HG03196 (cell line): ENCODE results near the gene APBA1.
"Not testable (repeated sequence)": the region's sequence is repeated elsewhere in the genome, so short reads cannot be mapped to it uniquely, and the experiment has no call there.

Source experiments
- ATAC-seq: cut with Tn5 transposase; IDR thresholded peaks from one replicate; pipeline ENCODE4 v1.9.1; 2021; ENCODE audit not compliant: unreplicated experiment

Gene APBA1

GRCh38 chr9:69452110-69452782, 219.9 kb downstream of the APBA1 start:
- ATAC-seq: no peak

GRCh38 chr9:69446496-69446895, 225.7 kb downstream of the APBA1 start:
- ATAC-seq: no peak

DNA sequence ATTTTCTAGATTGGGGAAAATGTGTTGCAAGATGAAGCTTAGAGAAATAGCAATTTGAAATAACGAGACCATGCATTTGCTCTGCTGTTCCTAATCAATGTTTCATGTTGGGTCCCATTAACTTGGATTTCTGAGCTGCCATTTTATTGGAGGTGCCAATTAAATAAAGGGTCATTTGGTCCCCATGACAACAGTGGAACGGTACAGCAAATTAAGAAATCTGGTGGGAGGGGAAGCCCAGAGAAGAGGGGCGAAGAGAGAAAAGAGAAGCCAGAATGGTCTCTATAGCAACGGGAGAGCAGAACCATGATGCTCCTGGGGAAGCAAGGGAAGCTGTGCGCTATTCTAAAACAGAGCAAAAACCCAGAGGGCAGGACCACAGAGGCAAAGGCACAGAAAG, 226.9 kb downstream of the APBA1 start:
- ATAC-seq: no peak

- ATAC-seq: no peak
These were observed 227.4 kb downstream of the APBA1 start for GRCh38 chr9:69444791-69445190.

- ATAC-seq: no peak
These were observed 228.2 kb downstream of the APBA1 start for GRCh38 chr9:69444021-69444420.

GRCh38 chr9:69443178-69443577, 229.0 kb downstream of the APBA1 start:
- no peak for ATAC-seq

DNA sequence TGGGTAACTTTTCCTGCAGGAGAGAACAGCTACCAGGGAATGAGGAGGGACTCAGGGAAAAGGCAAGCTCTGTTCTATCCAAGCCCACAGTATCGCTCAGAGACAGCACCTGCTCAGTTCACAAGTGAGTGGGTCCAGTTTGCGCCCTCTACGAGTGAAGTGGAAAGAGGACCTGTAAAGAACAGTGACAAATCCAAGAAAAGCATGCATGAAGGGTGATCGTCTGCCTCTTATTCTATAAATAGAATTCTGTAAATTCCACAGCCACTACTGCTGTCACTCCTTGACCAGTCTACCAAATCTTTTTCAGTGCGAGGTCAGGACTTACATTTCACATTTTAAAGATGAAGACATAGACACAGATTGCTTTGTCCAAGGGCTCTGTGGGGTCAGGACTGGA, 229.7 kb downstream of the APBA1 start:
- no peak for ATAC-seq

DNA sequence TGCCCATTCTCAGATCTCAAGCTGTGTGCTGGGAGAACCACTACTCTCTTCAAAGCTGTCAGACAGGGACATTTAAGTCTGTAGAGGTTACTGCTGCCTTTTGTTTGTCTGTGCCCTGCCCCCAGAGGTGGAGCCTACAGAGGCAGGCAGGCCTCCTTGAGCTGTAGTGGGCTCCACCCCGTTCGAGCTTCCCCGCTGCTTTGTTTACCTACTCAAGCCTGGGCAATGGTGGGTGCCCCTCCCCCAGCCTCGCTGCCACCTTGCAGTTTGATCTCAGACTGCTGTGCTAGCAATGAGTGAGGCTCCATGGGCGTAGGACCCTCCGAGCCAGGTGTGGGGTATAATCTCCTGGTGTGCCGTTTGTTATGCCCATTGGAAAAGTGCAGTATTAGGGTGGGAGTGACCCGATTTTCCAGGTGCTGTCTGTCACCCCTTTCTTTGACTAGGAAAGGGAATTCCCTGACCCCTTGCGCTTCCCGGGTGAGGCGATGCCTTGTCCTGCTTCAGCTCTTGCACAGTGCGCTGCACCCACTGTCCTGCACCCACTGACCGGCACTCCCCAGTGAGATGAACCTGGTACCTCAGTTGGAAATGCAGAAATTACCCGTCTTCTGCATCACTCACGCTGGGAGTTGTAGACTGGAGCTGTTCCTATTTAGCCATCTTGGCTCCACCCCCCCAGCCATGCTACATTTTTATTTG, 231.8 kb downstream of the APBA1 start:
- ATAC-seq: not testable (repeated sequence)

- ATAC-seq: not testable (repeated sequence)
These were observed 232.5 kb downstream of the APBA1 start for GRCh38 chr9:69439654-69440053.

DNA sequence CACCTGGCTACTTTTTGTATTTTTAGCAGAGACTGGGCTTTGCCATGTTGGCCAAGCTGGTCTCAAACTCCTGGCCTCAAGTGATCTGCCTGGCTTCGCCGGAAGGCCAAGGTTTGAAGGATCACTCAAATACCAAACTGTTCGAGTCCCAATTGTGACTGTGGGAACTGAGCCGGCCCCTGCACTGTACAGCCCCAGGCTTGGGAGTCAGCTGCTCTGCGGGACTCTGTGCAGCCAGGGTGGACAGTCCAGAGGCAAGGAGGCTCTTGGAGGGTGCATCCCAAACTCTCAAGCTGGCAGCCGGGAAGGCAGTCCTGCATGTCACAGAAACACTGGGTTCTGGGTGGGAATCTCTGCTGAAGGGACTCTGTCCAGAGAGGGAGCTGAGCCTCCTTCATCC, 238.2 kb downstream of the APBA1 start:
- no peak for ATAC-seq

DNA sequence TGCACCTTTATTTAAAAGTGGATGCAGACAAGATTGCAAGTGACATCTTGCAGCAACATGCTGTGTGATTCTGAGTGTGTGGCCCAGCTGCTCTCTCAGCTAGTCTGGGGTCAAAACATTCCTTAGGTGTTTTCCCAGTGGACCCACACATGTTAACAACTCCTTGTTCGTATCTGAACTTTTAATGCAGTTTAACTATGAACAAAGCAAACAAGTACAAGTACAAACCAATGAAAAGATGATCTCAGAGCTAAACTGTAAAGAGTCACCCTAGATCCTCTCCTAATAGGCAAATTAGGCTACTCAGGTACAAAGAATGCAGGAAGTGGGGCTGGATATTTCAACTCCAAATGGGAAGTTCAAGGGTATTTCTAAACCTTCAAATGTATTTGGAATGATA, 238.8 kb downstream of the APBA1 start:
- ATAC-seq: no peak

- no peak for ATAC-seq
These were observed 239.5 kb downstream of the APBA1 start for GRCh38 chr9:69432623-69433022.

- no peak for ATAC-seq
These were observed 240.4 kb downstream of the APBA1 start for GRCh38 chr9:69431777-69432176.

- ATAC-seq: no peak
These were observed 241.0 kb downstream of the APBA1 start for GRCh38 chr9:69431203-69431602.

DNA sequence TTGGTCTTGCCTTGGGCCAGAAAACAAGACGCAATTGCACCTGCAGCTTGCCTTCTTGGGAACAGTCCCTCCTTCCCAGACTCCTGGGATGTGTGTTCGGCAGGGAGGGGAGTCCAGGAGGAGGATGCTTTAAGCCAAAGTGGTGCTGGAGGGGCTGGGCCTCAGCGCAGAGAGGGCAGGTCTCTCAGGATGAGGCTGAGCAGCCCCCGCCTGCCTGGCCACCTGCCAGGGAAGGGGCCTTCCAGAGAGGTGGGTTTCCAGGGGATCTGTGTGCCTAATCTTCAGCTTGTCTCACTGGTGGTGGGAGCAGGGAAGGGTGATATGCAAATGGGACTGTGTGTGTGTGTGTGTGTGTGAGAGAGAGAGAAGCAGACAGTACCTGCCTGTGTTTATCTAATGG, 242.0 kb downstream of the APBA1 start:
- no peak for ATAC-seq

DNA sequence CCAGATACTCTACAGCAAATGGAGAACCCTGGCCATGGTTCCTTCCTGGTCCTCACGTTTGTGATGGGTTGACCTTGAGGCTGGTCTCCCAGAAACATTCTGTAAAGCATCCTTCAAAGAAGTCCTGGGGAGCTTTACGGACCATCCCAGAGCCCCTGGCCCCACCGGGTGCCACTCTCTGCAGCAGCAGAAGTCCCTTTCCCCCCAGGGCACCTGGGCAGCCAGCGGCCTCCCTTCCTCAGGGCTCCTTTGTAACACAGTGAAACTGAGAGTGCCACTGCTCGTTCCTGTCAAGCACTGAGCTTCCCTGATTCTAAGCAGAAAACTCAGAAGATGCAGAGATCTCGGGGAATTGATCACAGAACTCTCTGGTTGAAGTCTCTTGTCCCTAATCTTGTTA, 242.9 kb downstream of the APBA1 start:
- no peak for ATAC-seq

GRCh38 chr9:69428017-69428785, 244.0 kb downstream of the APBA1 start:
- no peak for ATAC-seq

DNA sequence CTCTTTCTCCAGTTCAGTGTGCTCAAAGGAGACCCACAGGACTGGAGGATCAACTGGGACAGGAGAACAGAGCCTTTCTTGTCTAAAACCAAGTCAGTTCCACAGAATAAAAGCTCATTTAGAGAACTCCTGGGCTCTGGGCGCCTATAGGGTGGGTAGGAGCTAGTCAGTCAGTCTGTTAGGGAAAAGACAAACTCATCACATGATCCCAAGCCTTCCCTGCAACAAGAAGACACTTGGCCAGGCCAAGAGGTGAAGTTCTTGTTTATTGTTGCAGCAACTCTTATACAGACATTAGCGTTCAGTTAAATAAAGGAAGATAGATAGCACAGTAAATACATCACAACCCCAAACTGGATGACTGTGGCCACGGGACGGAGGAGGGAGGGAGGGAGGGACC, 244.9 kb downstream of the APBA1 start:
- ATAC-seq: no peak

GRCh38 chr9:69425136-69425801, 246.9 kb downstream of the APBA1 start:
- no peak for ATAC-seq

GRCh38 chr9:69421908-69422801, 250.0 kb downstream of the APBA1 start:
- ATAC-seq: no peak
